ENCODE data around the gene IGF1R.

The IGF1R gene

GRCh38 chr15:98725874-98726273 lies 77.5 kb downstream of the IGF1R start:
- no peak for DNase-seq (ENCODE audit: low spot score)

- no peak for DNase-seq (ENCODE audit: low spot score)
These were observed 79.0 kb downstream of the IGF1R start for GRCh38 chr15:98727115-98728040.

DNA sequence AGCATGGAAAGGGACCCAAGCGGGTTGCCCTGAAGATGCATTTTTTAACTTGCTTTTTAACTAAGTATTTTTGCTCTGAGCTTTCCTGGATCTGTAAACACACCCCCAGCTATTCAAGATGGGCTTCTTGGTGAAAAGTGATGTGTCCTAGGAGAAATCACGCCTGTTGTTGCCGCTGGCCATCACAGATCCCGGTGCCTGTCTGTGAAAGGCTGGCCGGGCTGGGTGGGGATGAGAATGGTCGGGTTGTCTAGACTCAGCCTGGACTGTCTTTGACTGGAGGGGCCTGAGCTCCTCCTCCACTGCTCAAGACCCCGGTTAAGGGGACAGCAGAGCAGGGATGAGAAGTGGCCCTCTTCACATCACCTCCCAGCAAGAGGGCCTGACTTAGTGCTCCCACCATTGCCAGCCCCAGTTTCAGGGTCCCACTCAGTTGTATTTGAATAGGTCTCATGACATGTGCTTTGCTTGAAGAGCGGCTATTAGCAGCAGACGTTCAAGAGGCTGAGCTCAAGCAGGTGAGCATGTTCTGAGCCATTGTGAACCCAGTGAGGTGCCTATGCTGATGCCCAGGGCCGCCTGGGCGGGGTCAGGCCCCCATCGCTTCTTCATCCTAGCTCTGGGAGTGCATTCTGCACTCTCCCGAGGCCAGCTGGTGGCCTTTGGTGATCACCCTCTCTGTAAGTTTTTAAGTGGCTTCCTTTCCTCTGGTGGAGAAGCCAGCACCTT lies 79.9 kb downstream of the IGF1R start:
- DNase-seq (ENCODE audit: low spot score) = no peak

GRCh38 chr15:98728811-98729160 lies 80.4 kb downstream of the IGF1R start:
- DNase-seq (ENCODE audit: low spot score) = no peak

GRCh38 chr15:98729446-98730042 lies 81.2 kb downstream of the IGF1R start:
- DNase-seq (ENCODE audit: low spot score) = no peak

DNA sequence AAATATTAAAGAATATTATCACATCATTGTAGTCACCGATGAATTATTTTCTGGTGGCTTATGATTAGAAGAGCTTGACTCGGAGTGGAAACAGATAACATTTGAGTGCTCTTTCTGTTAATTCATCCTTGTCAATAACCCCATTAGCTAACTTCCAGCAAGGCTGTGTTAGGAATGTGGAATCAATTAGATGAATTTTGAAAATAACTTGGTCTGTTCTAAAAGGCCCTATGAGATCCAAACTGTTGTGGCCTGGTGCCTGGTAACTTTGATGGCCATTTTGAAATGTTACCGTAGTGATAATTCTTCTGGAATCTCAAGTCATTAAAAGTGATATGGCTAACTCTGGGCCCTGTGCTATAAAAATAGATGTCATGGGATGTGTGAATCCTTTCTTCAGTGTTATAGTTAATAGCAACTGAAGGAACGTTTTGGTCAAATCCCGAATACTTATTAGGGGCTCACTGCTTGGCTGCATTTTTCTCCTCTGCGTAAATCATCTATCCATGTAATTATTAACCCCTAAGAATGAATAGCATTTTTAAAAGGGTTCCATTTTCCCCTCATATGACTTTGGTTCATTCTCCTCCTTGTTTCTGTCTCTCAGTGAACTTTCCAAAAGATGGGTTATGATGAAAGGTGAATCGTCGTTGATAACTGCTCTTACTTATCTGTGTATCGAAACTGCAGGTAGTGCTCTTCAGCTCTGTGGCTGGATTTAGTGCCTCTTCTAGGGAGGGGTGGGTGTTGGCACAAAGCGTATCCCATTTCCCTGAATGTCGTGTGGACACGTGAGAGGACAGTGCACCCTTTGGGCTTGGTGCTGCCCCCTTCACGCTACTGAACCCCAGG lies 82.7 kb downstream of the IGF1R start:
- DNase-seq (ENCODE audit: low spot score) = no peak

DNA sequence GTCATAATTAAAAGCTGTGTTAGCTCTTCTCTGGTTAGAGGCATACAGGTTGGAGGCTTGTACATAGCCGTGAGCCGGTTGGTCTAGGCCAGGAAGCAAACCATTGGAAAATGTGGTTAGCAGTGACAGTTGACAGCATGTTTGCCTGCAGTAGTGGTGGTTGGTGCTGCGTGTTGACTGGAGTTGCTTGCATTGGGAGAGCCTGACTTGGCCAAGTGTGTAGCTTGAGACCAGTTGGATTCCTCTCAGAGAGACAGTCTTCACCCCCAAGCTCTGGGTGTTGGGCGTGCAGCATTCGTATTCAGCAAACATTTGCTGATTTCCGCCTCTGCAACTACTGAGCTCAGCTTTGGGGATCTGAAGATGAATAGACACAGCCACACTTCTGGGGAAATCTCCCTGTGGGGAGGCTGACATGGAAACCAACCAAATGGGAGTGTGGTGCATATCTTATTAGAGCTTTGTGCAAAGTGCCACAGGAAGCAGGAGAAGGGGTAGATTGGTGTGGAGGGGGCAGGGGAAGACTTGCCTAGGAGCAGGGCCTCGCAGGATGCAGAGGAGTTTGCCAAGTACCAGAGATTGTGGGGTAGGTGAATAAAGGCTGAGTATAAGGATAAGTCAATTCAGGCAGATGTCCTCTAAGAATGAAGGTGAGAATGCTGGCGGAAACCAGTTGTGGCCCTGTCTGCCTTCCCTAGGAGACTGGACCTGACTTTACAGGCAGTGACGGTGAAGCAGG lies 83.5 kb downstream of the IGF1R start:
- no peak for DNase-seq (ENCODE audit: low spot score)

- no peak for DNase-seq (ENCODE audit: low spot score)
These were observed 84.8 kb downstream of the IGF1R start for GRCh38 chr15:98733098-98733497.

DNA sequence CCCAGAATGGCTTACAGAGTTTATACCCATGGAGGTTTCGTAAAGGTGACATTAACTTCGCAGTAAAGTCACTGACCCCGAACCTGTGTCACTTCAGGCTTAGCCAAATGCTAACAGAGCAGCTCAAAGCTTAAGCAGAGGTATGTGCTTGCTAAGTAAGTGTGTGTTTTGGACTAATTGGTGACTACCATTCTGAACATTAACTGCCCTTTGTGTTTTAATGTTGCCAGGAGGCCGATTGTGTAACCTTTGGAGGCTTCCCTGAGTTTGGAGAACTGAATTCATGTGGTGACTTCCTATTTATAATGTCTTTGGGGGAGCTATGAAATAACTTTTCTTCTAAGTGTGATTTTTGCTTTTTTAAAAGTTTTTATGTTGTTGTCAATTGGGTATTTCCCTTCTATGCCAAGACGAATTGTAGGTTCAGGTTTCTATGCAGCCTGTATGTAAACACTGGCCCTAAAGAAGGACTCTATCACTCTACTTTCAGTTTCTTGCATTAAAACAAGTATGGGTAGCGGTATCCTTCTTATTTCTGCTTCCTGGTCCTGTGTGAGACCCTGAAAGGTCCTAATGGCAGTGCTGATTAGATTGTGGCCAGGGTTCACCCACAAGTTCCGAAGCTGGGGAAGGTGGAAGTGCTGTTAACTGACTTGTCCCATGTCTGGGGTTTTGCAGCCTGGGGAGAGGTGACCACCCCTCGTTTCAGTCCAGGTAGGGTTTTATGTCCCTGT lies 86.3 kb downstream of the IGF1R start:
- no peak for DNase-seq (ENCODE audit: low spot score)

DNA sequence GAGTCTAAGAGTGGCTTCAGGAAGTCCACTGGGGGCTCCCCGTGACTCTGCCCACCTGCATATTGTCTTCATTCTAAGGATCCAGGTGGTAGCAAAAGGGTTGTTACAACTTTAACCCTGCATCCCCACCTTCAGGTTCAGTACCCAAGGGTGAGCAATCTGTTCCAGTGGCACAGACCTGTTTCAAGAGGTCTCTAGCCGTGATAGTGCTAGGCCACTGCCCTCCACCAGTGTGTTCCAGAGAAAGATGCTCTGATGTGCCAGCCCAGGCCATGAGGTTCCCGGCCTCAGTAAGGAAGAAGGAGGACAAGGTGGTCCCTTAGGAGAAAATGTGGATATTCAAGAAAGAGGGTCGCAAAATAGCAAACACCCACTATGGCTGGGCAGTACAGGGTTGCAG lies 87.0 kb downstream of the IGF1R start:
- DNase-seq (ENCODE audit: low spot score) = no peak

- no peak for DNase-seq (ENCODE audit: low spot score)
These were observed 87.7 kb downstream of the IGF1R start for GRCh38 chr15:98735895-98736617.

GRCh38 chr15:98737159-98737558 lies 88.8 kb downstream of the IGF1R start:
- DNase-seq (ENCODE audit: low spot score) = no peak

DNA sequence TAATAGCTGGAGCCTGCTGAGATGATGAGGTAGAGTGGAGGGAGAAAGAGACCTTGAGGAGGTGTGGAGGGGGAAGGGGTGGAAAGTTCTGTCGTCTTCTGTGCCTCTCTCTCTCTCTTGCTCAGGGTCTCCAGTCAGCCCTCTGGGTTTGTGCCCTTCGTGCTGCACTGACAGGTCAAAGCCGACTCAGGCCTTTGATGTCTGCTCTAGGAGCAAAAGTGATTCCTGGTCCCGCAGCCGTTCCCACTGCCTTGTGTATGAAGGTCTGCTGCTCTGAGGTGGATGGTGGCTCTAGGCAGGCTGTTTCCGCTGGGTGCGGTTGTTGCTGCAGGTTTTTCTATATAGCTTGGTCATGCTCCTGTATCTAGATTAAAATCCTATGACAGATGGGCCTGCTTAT lies 89.4 kb downstream of the IGF1R start:
- no peak for DNase-seq (ENCODE audit: low spot score)

DNA sequence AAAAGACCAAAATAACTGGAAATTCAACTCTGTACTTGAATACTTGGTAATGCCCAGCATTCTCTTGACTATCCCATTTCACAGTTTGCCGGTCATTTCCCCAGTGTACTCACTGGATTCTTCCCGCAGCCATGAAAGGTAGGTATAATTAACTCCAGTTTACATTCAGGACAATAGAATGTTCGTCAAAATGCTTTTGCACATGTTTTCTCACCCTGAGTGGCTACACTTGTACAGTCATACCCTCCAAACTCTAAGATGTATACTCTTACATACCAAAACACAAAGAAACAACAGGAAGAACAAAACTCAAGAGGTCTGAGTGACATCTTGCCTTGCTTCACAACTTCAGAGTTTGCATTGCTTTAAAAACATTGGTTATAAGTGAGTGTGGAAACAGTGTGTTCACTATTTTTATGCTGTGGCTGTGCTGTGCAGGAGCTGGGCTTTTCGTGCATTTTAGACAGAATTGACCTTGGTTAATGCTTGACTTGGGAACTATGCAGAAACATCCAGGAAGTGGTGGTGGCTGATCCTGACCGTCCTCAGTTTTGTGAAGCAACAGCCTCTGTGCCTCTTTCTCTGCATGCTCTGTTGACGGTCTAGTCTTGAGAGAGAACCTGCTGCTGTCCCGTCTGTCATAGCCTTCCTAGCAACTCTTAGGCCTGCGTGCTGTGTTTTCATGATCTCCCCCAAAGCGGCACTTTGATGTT lies 90.5 kb downstream of the IGF1R start:
- DNase-seq (ENCODE audit: low spot score) = no peak

GRCh38 chr15:98740295-98740694 lies 92.0 kb downstream of the IGF1R start:
- DNase-seq (ENCODE audit: low spot score) = no peak

DNA sequence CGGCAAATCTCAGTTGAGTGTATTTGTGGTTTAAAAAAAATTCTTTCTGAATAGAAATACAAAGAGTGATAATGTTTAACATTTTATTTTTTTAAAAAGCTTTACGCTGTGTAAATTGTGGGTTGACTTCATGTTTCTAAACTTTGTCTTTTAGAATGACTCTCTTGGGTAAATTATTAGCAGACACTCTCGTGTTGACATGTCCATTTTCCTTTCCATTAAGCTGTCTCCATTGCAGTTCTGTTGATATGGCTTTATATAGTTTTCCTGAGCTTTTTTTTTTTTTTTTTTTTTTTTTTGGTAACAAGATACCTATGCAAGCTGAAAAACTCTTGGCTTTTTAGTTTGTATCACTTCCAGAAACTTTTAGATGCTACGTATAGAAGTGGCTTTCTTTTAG lies 92.6 kb downstream of the IGF1R start:
- DNase-seq (ENCODE audit: low spot score) = no peak

DNA sequence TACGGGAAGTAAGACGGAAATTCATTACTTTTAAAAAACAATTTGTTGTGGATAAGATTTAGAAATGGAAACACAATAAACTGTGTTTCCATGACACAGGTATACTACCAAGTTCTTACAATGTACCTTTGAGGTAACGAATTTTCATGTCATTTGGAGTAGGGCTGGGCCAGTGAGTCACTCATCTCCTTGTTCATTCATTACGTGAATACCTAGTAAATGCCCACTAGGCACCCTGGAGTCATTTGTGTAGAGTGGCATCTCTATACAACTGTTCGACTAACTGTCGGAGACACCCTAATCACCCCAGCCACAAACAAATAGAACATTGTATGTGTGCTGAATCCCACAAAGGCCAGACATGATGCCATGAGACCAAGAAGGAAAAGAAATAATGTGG lies 94.8 kb downstream of the IGF1R start:
- no peak for DNase-seq (ENCODE audit: low spot score)

DNA sequence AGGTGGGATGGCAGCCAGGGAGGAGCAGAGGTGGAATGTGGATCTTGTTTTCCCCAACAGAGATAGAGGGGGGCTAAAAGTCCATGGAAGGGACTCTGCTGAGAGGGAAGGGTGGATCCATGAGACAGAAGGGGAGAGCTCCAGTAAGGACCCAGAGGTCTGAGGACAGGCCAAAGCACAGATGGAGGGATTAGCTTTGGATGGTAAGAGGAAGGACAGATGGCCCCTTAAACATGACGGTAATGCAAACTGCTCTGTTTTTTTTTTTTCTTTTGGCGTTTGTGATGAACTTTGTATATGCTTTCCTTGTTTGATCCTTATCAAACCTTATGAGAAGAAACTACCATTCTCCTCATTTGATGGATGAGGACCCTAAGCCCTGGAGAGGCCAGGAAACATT lies 96.2 kb downstream of the IGF1R start:
- peak; percentile 53 for DNase-seq (ENCODE audit: low spot score)

DNA sequence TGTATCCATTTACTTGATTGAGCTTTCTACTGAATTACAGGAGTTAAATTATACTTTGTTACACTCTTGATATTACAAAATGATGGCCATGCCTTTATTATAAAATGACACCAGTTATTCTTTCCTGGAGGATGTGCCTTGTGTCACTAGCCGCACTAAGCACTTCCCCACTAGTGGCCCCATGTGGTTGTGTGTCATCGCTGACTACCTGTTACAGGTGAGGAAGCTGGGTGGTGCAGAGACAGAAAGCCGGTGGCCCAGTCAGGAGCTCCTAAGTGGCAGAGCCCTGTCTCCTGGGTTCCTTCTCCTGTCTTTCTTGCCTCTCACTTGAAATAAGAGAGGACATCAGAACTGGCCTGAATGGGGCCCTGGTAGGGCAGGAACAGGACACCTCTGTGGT lies 96.8 kb downstream of the IGF1R start:
- DNase-seq (ENCODE audit: low spot score) = no peak
